H1 (cell line): Measurements from ENCODE around the gene ETV2. TPM values are rescaled to one million over a fixed set of nuclear protein-coding genes. Genes with fewer than 3 reads are reported as not detected.

Experiments used
- CHD2 ChIP-seq: IDR thresholded peaks from 2 replicates; pipeline ENCODE4 v1.6.1; 2012; ENCODE audit warnings: low read length, improper control_type of control experiment
- HDAC6 ChIP-seq: IDR thresholded peaks from one replicate; pipeline ENCODE4 v1.7.1; 2012; ENCODE audit warnings: low read depth, mild to moderate bottlenecking, inconsistent platforms, low read length, moderate library complexity
- SP1 ChIP-seq: IDR thresholded peaks from 2 replicates; pipeline ENCODE4 v1.6.1; 2011; ENCODE audit warnings: low read depth, low read length
- TAF7 ChIP-seq: optimal IDR thresholded peaks from 2 replicates; pipeline ENCODE3; 2011; ENCODE audit warnings: low read depth, mild to moderate bottlenecking, inconsistent platforms, low read length, moderate library complexity, borderline replicate concordance
- polyA plus RNA-seq, 7 experiments: library from polyadenylated mRNA; depleted of rRNA in 3 of 7; stranded (reverse) in 5 of 7; unstranded in 2 of 7; fragments of >200 nt in 5 of 7; fragments of 200-250 nt in 2 of 7; gene quantifications; 1 replicate in 5 of 7; 2 replicates in 1 of 7; 4 replicates in 1 of 7; pipeline versions ENCODE4 v1.2.1 to v1.2.3, GENCODE V29; 2011 to 2013; ENCODE audit warnings: missing spikeins in 2 of 7, mixed read lengths in 2 of 7
- total RNA-seq: library from RNA; stranded (reverse); fragmentation: NEBNext Ultra II Directional; extraction: Animal tissue kit (Norgen Biotek cat#: 25700); gene quantifications from 2 replicates; pipeline ENCODE4 v1.2.1, GENCODE V29; 2021
- TF ChIP-seq, protein P1 (sequence below), 3 experiments: IDR thresholded peaks; 1 replicate in 2 of 3; 2 replicates in 1 of 3; pipeline versions ENCODE4 v1.5.1 to v1.6.1; 2011; ENCODE audit warnings: low read length in 3 of 3, mild to moderate bottlenecking in 3 of 3, inconsistent platforms in 2 of 3, low read depth in 1 of 3, moderate library complexity in 1 of 3; ENCODE audit not compliant: insufficient read depth in 1 of 3; ENCODE audit errors: control extremely low read depth in 1 of 3

ETV2 gene
- total and polyA plus RNA-seq, 2 of the 8 experiments (the other 6 are each of a cell fraction or from before 2014, with no cell fraction given) = 0.88 to 1.3 TPM

DNA sequence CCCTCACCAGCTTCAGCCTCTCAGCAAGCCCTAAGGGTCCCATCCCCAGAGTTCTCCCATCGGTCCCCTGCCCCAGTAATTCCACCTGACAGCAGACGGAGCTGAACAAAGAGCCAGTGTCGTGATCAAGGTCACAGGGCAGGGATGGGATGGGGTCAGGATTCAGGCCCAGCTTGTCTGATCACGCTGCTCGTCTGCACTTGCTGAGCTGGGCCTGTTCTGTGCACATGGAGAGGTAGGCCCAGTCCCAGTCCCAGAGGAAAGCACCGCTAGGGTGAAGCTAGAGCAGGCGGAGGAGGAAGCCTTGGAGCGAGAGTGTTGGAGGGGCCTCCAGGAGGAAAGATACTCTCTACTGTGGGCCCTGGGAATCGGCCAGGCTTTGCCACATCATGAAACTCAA is 19.8 kb upstream of the ETV2 start (continued):
- TF ChIP-seq TAF7 (no peak), CHD2 (no peak), SP1 (no peak), HDAC6 (no peak)
- TF ChIP-seq, protein P1, sequence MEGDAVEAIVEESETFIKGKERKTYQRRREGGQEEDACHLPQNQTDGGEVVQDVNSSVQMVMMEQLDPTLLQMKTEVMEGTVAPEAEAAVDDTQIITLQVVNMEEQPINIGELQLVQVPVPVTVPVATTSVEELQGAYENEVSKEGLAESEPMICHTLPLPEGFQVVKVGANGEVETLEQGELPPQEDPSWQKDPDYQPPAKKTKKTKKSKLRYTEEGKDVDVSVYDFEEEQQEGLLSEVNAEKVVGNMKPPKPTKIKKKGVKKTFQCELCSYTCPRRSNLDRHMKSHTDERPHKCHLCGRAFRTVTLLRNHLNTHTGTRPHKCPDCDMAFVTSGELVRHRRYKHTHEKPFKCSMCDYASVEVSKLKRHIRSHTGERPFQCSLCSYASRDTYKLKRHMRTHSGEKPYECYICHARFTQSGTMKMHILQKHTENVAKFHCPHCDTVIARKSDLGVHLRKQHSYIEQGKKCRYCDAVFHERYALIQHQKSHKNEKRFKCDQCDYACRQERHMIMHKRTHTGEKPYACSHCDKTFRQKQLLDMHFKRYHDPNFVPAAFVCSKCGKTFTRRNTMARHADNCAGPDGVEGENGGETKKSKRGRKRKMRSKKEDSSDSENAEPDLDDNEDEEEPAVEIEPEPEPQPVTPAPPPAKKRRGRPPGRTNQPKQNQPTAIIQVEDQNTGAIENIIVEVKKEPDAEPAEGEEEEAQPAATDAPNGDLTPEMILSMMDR (IDR thresholded peaks at IDR 0.05; ENCODE audit: control extremely low read depth in 1 of 3, insufficient read depth in 1 of 3, low read depth in 1 of 3, low read length in 3 of 3) = no peak
